Endothelial cell of hepatic sinusoid (primary cell): ENCODE data around the gene PTOV1.

Experiments used
- in situ Hi-C: cut with HindIII; loops from 2 replicates; pipeline ENCODE4 v1.10.0; 2017; ENCODE audit warnings: low sequenced_read_pairs

The PTOV1 gene

GRCh38 chr19:49817964-49818648 is 32.9 kb upstream of the PTOV1 start, which contains the start of gene MED25:
MED25 (plus strand) TSS chr19:49818289; CDS start chr19:49818342, 53 bp downstream.
- in situ Hi-C loops = no loop called here

DNA sequence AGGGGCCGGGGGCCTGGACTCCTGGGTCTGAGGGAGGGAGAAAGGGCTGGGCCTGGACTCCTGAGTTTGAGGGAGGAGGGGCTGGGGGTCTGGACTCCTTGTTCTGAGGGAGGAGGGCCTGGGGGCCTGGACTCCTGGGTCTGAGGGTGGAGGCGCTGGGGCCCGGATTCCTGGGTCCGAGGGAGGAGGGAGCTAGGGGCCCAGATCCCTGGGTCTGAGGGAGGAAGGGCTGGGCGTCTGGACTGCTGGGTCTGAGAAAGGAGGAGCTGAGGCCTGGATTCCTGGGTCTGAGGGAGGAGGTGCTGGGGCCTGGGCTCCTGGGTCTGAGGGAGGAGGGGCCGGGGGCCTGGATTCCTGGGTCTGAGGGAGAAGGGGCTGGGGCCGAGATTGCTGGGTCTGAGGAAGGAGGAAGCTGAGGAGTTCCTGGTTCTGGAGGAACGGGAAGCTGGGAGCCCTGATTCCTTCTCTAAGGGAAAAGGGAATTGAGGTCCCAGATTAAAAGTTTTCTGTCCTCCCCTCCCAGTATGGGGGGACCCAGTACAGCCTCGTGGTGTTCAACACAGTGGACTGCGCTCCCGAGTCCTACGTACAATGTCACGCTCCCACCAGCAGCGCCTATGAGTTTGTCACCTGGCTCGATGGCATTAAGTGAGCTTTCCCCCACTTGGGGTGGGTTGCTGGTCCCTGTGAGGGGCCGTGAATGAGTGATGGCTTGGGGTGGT is 32.1 kb upstream of the PTOV1 start:
- in situ Hi-C loops = no loop called here

- in situ Hi-C loops = loop anchor here (5.0 kb wide), 1 partner anchor 77 kb away; no protein-coding TSS in a partner anchor
Measured at GRCh38 chr19:49819452-49820115, 31.4 kb upstream of the PTOV1 start.

DNA sequence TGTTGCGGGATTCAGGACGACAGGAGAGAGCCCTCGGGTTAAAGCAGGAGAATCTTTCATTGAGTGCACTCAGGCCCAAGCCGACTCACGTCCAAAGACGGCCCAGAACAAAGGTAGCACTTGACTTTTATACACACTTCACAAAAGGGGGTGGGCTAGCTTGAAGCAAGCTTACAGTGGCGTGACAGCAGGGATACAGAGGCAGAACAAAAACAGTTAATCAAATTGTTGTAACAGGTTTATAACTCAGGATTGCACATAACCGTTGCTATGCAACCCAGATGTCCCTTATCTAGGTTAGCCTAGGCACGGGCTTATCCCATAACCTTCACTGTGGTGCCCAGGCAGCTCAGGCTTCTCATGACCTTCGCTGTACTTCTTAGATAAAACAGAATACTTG is 30.8 kb upstream of the PTOV1 start:
- in situ Hi-C loops = loop anchor here (5.0 kb wide), 1 partner anchor 78 kb away; no protein-coding TSS in a partner anchor

DNA sequence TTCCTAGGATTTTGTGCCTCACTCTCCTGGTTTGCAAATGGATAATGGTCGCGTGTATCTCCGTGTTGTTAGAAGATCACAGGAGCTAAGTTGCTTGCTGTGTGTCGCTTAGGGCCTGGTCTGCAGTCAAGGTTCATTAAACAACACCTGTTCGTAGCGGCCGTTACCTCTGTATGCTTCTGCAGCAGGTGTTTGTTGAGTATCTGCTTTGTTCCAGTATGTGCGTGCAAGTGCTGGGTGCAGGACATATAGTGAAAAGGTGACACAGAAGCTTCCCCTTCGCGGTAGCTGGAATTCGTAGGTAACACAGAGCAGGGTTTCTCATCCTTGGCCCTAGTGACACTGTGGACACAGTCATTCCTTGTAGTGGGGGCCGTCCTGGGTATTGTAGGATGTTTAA is 27.5 kb upstream of the PTOV1 start:
- in situ Hi-C loops = loop anchor here (5.0 kb wide), 1 partner anchor 81 kb away; no protein-coding TSS in a partner anchor

- in situ Hi-C loops = loop anchor here (5.0 kb wide), 1 partner anchor 82 kb away; no protein-coding TSS in a partner anchor
Measured at GRCh38 chr19:49824662-49825061, 26.3 kb upstream of the PTOV1 start.

DNA sequence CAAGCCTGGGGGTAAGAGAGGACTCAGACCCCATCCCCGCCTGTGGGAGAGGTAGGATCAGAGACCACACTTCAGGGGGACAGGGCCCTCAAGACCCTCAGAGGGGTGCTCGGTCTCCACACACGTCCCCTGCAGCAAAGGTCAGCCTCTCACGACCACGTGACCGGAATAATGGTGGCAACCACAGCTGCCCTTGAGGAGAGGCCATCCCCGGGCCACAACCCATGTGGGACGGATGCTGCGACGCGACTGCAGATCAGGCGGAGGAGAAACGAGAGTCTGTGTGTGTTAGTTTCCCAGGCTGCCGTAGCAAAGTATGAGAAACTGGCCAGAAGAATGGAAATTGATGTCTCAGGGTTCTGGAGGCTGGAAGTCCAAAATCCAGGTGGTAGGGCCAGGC is 23.9 kb upstream of the PTOV1 start:
- in situ Hi-C loops = no loop called here

DNA sequence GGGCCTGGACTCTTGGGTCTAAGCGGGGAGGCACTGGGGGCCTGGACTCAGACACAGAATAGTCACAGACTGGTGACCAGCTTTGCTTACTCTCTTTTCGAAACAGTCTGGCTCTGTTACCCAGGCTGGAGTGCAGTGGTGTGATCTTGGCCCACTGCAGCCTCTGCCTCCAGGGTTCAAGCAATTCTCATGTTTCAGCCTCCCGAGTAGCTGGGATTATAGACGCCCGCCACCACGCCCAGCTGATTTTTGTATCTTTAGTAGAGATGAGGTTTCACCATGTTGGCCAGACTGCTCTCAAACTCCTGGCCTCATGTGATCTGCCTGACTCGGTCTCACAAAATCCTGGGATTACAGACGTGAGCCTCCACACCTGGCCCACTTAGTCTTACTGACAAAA is 21.8 kb upstream of the PTOV1 start:
- in situ Hi-C loops = no loop called here

- in situ Hi-C loops = loop anchor here (5.0 kb wide), 1 partner anchor 83 kb away; no protein-coding TSS in a partner anchor
Measured at GRCh38 chr19:49829721-49830120, 21.2 kb upstream of the PTOV1 start.

DNA sequence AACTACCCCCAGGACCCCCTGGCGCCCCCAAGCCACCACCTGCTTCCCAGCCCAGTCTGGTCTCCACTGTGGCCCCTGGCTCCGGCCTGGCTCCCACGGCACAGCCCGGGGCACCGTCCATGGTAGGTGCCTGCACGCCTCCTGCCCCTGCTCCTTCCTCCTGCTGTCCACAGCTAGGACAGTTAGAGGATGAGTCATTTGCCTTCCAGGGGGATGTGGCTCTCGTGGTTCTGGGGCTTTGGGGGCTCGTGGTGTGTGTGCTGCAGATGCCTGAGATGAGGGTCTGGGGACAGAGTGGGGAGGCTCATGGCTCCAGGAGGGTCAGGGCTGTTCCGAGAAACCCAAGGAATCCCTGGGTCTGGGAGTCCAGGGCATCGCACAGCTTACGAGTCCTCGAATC is 20.2 kb upstream of the PTOV1 start:
- in situ Hi-C loops = loop anchor here (5.0 kb wide), 1 partner anchor 82 kb away; no protein-coding TSS in a partner anchor

GRCh38 chr19:49831592-49831991 is 19.4 kb upstream of the PTOV1 start:
- in situ Hi-C loops = loop anchor here (5.0 kb wide), 1 partner anchor 81 kb away; no protein-coding TSS in a partner anchor

DNA sequence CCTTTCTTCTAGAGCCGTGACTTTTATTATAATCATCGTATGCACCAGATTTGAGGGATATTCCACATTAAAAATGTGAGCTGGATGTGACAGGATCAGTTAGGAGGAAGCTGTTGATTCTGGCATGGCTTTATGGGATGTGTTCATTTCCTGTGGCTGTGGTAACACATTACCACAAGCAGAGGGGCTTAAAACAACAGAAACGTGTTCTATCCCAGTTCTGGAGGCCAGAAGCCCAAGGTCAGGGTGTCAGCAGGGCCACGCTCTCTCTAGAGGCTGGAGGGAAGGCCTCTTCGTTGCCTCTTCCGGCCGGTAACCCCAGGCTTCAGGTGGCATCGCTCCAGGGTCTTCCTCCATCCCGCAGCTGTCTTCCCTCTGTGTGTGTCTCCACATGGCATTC is 18.4 kb upstream of the PTOV1 start:
- in situ Hi-C loops = loop anchor here (5.0 kb wide), 1 partner anchor 80 kb away; no protein-coding TSS in a partner anchor

GRCh38 chr19:49833599-49833998 is 17.4 kb upstream of the PTOV1 start:
- in situ Hi-C loops = loop anchor here (5.0 kb wide), 1 partner anchor 79 kb away; no protein-coding TSS in a partner anchor

DNA sequence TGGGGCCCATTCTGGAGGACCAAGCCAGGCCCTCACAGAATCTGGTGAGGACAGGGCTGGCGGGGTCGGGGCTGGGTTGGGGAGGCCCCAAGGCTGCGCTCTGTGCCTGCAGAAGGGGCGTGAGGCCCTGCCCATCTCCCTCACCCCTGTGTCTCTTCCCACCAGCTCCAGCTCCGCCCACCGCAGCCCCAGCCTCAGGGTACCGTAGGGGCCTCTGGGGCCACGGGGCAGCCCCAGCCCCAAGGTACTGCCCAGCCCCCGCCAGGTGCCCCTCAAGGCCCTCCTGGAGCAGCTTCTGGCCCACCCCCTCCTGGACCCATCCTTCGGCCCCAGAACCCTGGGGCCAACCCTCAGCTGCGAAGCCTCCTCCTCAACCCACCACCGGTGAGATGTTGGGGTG is 15.4 kb upstream of the PTOV1 start:
- in situ Hi-C loops = no loop called here

- in situ Hi-C loops = no loop called here
Measured at GRCh38 chr19:49836176-49837008, 14.6 kb upstream of the PTOV1 start.

DNA sequence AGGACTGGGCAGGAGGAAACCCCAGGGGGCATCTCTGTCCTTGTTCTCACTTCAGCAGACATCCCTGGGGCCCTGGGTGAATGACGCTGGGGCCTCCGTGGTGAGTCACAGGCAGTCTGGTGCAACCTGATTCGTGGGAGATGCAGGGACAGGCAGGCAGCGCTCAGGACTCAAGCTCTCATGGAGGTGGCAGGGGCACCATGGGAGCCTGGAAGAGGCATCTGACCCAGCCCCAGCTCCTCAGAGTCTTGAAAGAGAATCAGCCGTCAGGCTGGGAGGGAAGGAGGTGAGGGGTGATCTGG is 14.0 kb upstream of the PTOV1 start:
- in situ Hi-C loops = no loop called here

- in situ Hi-C loops = no loop called here
Measured at GRCh38 chr19:49837425-49837824, 13.5 kb upstream of the PTOV1 start.

GRCh38 chr19:49838885-49839588 is 11.9 kb upstream of the PTOV1 start:
- in situ Hi-C loops = no loop called here

DNA sequence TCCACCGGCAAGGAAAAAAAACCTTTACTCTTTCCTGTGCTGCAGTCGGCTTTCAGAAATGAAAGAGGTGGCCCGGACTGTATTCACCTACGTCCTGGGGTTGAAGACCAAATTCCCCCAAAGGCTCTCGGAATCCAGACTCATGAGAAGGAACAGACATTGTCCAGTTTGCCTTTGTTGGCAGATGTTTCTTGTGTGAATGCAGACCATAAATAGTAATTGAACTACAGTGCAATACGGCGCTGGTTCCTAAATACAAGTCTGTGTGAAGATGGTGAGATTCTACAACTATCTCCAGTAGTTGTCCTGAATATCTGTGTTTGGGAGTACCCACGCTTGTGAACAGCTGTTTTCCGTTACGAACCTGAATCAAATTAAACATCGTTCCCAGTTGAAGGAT is 11.2 kb upstream of the PTOV1 start:
- in situ Hi-C loops = no loop called here

DNA sequence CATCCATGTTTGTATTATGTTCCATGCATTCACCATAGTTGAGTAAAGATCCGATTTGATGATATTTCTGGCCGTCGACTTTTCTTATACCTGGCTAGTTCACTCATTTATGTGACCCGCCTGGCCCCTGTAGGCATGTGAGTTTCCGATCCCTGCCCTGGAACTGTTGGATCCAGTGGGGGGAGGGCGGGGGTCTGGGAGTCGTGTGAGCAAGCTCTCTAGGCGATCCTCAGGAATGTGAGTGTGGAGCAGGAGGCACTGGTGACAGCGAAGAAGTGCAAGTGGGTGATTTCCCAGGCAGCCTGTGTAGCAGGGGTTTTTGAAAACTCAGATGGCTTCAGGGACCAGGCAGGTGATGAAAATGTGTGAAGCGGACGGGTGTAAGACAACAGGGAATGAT is 10.6 kb upstream of the PTOV1 start:
- in situ Hi-C loops = no loop called here
